NCI-H82 treated with DMSO at 0.1 percent for 48 hours (cell line): ENCODE results near the gene AFF3.
"Not testable (repeated sequence)": the region's sequence is repeated elsewhere in the genome, so short reads cannot be mapped to it uniquely, and the experiment has no call there.

ENCODE experiments used
- DNase-seq: peaks from one replicate; lab custom pipeline; 2025; ENCODE audit not compliant: unreplicated experiment; lab: John Stamatoyannopoulos, UW

AFF3 gene

DNA sequence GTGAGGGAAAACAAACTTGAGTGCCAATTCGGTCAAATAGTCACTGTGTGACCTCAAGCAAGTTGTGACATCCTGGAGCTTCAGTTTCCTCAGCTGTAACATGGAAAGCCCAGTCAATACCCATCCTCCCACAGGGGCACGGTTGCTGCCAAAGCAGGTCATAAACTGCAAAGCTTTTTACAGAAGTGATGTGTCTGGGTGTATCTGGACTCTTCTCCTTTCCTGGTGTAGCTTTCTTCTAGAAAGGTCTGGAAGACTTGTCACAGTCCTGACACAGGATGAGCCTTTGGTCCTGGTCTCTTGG is 4.2 kb upstream of the AFF3 start:
- DNase-seq: no peak

GRCh38 chr2:100145893-100146656 is 3.7 kb upstream of the AFF3 start:
- no peak for DNase-seq

DNA sequence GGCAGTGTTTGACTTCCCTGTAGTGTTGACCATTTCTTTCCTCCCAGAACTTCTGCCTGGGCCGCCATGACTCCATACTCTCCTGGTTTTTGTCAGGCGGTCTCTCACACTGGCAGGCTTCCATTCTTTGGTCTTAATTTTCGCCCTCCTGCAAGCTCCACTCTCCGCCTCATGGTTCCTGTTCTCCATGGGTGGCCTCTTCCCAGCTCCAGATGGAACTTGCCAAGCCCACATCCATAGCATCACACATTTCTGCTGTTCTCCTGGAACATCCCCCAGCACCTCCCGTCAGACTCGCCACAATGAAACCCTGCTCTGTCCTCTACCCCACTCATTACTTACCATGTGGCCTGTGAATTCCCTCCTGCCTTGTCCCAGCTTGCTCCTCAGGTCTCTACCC is 896 bp upstream of the AFF3 start:
- no peak for DNase-seq

- DNase-seq: no peak
These were observed 484 bp downstream of the AFF3 start for GRCh38 chr2:100141906-100142305.

DNA sequence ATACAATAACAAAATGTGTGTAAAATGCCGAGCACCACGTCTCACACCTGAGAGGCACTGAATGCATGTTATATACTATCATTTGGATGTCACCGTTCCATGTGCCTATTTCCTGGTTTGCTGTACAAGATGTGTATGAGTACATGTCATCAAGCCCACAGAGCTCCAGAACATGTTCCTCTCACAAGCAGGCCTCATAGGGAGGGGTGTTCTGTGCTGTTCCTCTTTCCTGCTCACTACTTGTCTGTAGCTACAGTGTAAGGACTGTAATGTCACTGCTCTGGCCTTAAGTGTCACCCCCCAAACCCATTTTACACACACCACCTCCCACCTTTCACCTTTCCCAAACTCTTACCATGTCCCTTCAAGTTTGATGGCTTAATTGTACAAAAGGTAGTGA is 1.8 kb downstream of the AFF3 start:
- DNase-seq: no peak

- DNase-seq: no peak
These were observed 4.4 kb downstream of the AFF3 start for GRCh38 chr2:100137866-100138570.

GRCh38 chr2:100137318-100137717 is 5.1 kb downstream of the AFF3 start:
- no peak for DNase-seq

- no peak for DNase-seq
These were observed 6.1 kb downstream of the AFF3 start for GRCh38 chr2:100136310-100136709.

DNA sequence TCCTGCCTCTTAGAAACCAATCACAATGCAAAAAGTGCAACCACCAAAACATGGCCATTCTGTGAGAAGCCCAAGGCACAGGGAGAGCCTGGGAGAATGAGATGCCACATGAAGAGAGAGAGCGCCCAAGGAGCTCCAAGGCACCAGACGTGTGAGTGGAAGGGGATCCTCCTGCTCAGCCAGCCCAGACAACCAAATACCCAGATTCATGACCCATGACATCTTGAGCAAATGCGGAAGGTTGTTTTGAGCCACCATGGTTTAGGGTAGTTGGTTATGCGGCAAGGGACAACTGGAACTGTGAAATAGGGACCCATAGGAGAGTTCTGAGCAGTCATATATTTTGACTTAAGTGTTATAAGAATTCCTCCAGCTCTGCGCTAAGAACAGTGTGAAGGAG is 7.0 kb downstream of the AFF3 start:
- DNase-seq: no peak

GRCh38 chr2:100130595-100131391 is 11.6 kb downstream of the AFF3 start:
- no peak for DNase-seq

DNA sequence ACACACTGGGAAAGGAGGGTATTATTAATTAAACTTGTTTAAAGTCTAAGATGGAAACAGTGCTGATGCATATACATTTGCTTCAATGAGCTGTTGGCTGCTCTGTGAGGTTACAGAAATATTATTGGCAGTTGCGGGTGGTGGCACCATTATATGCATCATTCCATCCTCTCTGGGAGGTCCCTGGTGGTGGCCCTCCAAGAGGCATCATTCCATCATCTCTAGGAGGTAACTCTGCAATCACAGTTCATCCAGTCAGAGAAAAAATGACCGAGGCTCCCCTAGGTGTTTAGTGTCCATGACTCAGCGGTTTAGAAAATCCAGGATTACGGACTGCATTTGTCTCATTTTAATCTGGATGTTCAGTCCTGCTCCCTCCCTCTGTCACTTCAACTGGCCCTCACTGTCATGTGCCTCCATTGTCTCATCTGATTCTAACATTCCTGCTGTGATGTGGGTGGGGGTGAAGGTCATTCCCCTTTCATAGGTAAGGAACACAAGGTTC is 15.4 kb downstream of the AFF3 start:
- DNase-seq: no peak

DNA sequence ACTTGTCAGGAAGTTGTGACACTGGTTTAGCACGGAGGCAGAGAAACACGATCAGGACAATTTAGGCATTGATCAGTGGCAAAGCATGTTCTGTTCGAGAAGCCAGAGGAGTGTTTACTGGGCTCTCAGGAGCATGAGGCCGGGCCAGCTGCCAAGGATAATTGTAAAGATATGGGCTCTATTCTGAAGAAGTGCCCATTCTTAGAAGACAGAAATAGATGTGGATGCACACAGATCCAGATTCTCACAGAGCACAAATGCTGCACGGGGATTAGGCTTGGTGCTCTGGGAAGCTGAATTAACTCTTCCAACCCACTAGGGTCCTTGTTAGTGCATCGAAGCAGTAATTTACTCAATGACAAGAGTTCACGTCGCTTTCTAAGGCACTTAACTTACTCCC is 16.2 kb downstream of the AFF3 start:
- no peak for DNase-seq

DNA sequence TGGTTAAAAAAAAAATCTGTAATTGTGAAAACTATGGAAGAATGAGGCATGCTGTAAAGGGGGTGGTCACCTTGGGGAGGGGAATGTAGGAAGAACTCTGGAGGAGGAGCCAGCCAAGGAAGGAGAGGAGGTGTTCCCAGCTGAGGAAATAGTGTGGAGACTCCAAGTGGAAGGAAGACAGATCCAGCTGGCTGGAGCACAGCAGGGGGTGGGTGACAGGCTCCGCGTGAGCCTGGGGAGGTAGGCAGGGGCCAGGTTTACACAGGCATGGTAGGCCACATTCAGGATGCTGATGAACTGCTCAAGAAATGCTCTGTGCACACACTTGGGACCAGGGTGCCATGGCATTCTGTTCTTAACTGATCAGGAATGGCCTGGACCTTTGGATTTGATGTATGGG is 16.8 kb downstream of the AFF3 start:
- no peak for DNase-seq

GRCh38 chr2:100124761-100125160 is 17.6 kb downstream of the AFF3 start:
- DNase-seq: no peak

- DNase-seq: no peak
These were observed 21.2 kb downstream of the AFF3 start for GRCh38 chr2:100121124-100121718.

GRCh38 chr2:100119235-100119634 is 23.2 kb downstream of the AFF3 start:
- DNase-seq: no peak

DNA sequence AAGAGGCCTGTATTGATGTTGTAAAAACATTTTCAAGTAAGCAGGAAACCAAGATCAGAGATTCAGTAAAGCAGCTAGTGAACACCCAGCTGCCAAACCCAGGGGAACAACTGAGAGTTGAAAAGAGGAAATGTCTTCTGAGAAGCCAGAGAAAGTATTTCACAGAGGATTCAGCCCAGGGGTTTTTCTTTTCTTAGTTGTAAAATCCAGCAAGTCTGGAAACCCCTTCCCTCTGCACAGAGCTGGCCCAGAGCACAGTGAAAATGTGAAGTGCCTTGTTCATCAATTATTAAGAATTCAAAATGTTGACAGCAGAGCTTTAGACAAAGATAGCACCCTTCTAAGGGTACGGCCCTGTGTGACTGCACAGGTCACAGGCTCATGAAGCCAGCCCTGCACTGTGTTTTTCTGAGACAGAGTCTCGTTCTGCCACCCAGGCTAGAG is 28.4 kb downstream of the AFF3 start:
- DNase-seq: no peak

- DNase-seq: no peak
These were observed 31.8 kb downstream of the AFF3 start for GRCh38 chr2:100110614-100111000.

DNA sequence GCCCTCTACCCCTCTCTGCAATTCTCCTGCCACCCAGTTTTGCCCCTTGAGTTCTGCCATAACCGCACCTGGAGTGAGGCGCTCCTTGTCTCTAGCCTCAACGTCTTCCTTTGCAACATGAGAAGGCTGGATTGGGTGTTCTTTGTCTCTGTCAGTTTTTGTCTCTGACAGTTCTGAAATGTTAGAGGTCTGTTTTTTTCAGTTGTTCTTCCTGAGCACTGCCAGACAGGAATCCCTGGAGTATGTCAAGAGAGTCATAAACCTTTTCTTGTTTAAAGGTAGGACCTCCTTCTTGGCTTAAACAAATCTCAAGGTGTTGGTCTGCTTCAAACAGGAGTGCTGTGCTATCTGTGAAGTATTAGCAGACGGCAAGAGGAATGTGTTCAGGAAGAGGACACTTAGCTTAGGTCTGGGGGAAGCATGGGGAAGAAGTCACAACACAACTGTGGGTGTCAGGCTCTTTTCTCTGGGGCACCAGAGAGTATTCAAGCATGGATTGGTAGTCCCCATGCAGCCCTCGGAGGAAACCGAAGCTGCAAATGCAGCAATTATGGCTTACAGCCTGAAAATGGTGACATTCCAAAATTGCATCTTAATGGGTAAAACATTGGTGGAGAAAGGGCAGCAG is 32.3 kb downstream of the AFF3 start:
- no peak for DNase-seq

- DNase-seq: not testable (repeated sequence)
These were observed 33.8 kb downstream of the AFF3 start for GRCh38 chr2:100108648-100109020.
